Osteoblast (primary cell): ENCODE measurements around the gene TMBIM1. TPM values are rescaled to one million over a fixed set of nuclear protein-coding genes. Genes with fewer than 3 reads are reported as not detected.
A peak's percentile ranks its signal among the peaks of the same experiment; 100 is the strongest.

ENCODE experiments used
- DNase-seq: peaks from one replicate; pipeline ENCODE4 v3.0.0; 2011; ENCODE audit warnings: low spot score, mixed read lengths; ENCODE audit not compliant: insufficient read length; ENCODE audit errors: missing footprints
- H2AFZ ChIP-seq: 2 replicates; pipeline ENCODE4 v1.6.0; 2011; ENCODE audit warnings: mild to moderate bottlenecking, low read length
- H3K27ac ChIP-seq: 2 replicates; pipeline ENCODE4 v1.5.1; 2011; ENCODE audit warnings: mild to moderate bottlenecking, low read depth, low read length, moderate library complexity
- H3K27me3 ChIP-seq: 2 replicates; pipeline ENCODE4 v1.6.0; 2012; ENCODE audit warnings: mild to moderate bottlenecking, control low read depth, inconsistent platforms, low read length, moderate library complexity; ENCODE audit not compliant: insufficient read depth
- H3K36me3 ChIP-seq: 2 replicates; pipeline ENCODE4 v1.5.1; 2011; ENCODE audit warnings: mild to moderate bottlenecking, low read length, control low read depth, moderate library complexity; ENCODE audit not compliant: insufficient read depth
- H3K4me1 ChIP-seq: 2 replicates; pipeline ENCODE4 v1.5.1; 2011; ENCODE audit warnings: mild to moderate bottlenecking, low read length, control low read depth, moderate library complexity; ENCODE audit not compliant: insufficient read depth
- H3K4me2 ChIP-seq: 2 replicates; pipeline ENCODE4 v1.6.0; 2011; ENCODE audit warnings: mild to moderate bottlenecking, low read length; ENCODE audit not compliant: insufficient read depth
- H3K4me3 ChIP-seq: fragments of 200-600 bp; sonication (generic); 3 replicates; pipeline ENCODE4 v1.5.1; 2012; ENCODE audit warnings: mild to moderate bottlenecking, low read length, inconsistent platforms; ENCODE audit not compliant: insufficient read depth
- H3K79me2 ChIP-seq: 2 replicates; pipeline ENCODE4 v1.6.0; 2012; ENCODE audit warnings: mild to moderate bottlenecking, low read length, control low read depth, inconsistent platforms; ENCODE audit not compliant: insufficient read depth
- H3K9me3 ChIP-seq: 2 replicates; pipeline ENCODE4 v1.5.1; 2011; ENCODE audit warnings: low read depth, low read length, control low read depth
- H4K20me1 ChIP-seq: 2 replicates; pipeline ENCODE4 v1.6.0; 2012; ENCODE audit warnings: mild to moderate bottlenecking, low read length, control low read depth; ENCODE audit not compliant: insufficient read depth
- total RNA-seq: library from RNA; depleted of rRNA; stranded (reverse); fragments of >200 nt; gene quantifications from 2 replicates; pipeline ENCODE4 v1.2.3, GENCODE V29; 2012
- TF ChIP-seq, protein P1 (sequence below): IDR thresholded peaks from 2 replicates; pipeline ENCODE4 v1.5.1; 2011; ENCODE audit warnings: mild to moderate bottlenecking, low read depth, low read length, moderate library complexity; ENCODE audit errors: extremely low read depth

The TMBIM1 gene
- total RNA-seq, 1 donor: 155 TPM

DNA sequence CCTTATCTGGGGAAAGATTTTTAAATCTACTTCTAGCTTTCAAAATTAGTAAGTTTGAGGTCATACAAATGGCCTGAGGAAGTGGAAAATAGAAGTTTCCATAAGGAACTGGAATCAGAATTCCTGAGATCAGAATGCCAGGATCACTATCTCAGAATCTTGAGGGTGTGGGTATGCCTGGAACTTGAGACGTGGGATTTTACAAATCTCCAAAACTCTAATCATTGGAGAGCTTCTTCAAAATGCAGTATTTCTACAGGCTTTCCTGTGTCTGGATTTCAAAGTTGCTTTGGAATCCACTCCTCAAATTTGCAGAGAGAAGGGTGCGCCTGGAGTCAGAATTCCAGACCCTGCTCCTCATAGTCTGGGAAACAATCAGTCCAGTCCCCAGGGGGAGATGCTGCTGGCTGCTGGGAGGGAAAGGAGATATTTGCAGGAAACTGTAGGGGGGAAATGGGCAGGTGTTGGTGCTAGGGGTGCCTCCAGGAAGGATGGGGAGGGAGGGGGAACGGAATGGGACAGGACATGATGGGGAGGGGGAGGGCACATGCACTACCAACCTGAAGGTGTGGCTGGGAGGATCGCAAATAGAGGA is 33.4 kb upstream of the TMBIM1 start:
- no peaks in the 10 kb centered on the region for H3K9me3 ChIP-seq
- H2AFZ ChIP-seq: no peak overlapping the region
- H4K20me1 ChIP-seq: no peaks in the 10 kb centered on the region
- peak; percentile 43 for DNase-seq
- H3K4me2 ChIP-seq: no peak overlapping the region
- H3K4me1 ChIP-seq: peaks cover 18% of the 10 kb centered on the region
- H3K4me3 ChIP-seq: no peak overlapping the region
- TF ChIP-seq, protein P1, sequence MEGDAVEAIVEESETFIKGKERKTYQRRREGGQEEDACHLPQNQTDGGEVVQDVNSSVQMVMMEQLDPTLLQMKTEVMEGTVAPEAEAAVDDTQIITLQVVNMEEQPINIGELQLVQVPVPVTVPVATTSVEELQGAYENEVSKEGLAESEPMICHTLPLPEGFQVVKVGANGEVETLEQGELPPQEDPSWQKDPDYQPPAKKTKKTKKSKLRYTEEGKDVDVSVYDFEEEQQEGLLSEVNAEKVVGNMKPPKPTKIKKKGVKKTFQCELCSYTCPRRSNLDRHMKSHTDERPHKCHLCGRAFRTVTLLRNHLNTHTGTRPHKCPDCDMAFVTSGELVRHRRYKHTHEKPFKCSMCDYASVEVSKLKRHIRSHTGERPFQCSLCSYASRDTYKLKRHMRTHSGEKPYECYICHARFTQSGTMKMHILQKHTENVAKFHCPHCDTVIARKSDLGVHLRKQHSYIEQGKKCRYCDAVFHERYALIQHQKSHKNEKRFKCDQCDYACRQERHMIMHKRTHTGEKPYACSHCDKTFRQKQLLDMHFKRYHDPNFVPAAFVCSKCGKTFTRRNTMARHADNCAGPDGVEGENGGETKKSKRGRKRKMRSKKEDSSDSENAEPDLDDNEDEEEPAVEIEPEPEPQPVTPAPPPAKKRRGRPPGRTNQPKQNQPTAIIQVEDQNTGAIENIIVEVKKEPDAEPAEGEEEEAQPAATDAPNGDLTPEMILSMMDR: no peak
- H3K27ac ChIP-seq: no peak overlapping the region
- H3K36me3 ChIP-seq: no peaks in the 10 kb centered on the region
- H3K27me3 ChIP-seq: no peaks in the 10 kb centered on the region
- H3K79me2 ChIP-seq: no peaks in the 10 kb centered on the region

GRCh38 chr2:218323526-218324472 is 31.5 kb upstream of the TMBIM1 start:
- H3K79me2 ChIP-seq: no peaks in the 10 kb centered on the region
- DNase-seq: peak; percentile 69
- H3K27ac ChIP-seq: peak overlapping the region; percentile 23
- H3K4me2 ChIP-seq: peak overlapping the region; percentile 88
- no peaks in the 10 kb centered on the region for H3K9me3 ChIP-seq
- TF ChIP-seq, protein P1: no peak
- H3K36me3 ChIP-seq: no peaks in the 10 kb centered on the region
- peaks cover 18% of the 10 kb centered on the region for H3K4me1 ChIP-seq
- peak overlapping the region; percentile 78 for H3K4me3 ChIP-seq
- H2AFZ ChIP-seq: peak overlapping the region; percentile 83
- no peaks in the 10 kb centered on the region for H4K20me1 ChIP-seq
- no peaks in the 10 kb centered on the region for H3K27me3 ChIP-seq

DNA sequence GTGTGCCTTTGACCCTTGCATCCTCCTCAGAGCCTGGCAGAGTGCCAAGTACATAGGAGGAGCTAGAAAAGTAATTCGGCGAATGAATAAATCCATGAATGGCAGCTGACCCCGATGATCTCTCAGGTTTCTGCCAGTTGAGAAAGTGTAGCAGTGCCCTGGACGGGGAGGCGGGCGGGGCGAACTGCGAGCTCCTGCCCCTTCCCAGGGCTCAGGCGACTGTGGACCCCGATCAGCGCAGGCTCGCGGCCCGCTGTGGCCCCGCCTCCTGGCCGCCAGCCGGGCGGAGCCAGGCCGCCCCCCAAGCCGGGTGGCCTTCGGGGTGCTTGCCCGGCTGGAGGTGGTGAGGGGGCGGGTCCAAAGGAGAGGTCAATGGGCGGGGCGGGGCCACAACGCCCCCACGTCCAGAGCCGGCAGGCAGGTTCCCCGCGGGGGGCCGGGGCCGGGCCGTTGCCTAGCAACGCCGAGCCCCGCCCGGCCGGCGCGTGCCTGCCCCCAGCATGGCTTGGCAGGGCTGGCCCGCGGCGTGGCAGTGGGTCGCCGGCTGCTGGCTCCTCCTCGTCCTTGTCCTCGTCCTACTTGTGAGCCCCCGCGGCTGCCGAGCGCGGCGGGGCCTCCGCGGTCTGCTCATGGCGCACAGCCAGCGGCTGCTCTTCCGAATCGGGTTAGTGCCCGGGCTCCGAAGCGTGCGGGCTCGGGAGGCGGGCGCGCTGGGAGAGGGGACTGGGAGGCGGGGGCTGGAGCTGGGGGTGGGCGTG is 30.6 kb upstream of the TMBIM1 start:
- Histone ChIP-seq H2AFZ (peak overlapping the region; percentile 68), H3K9me3 (no peaks in the 10 kb centered on the region), H3K79me2 (no peaks in the 10 kb centered on the region), H4K20me1 (no peaks in the 10 kb centered on the region), H3K36me3 (no peaks in the 10 kb centered on the region), H3K4me2 (peak overlapping the region; percentile 88), H3K4me1 (peaks cover 18% of the 10 kb centered on the region), H3K27ac (no peak overlapping the region), H3K4me3 (peak overlapping the region; percentile 78), H3K27me3 (no peaks in the 10 kb centered on the region)
- TF ChIP-seq, protein P1: no peak
- DNase-seq: peak; percentile 96
